HG03159 (cell line): ENCODE results near the gene RSPO4.
"Not testable (repeated sequence)": the region's sequence is repeated elsewhere in the genome, so short reads cannot be mapped to it uniquely, and the experiment has no call there.

Source experiments
- ATAC-seq: cut with Tn5 transposase; IDR thresholded peaks from one replicate; pipeline ENCODE4 v1.9.1; 2021; ENCODE audit warnings: mild to moderate bottlenecking, moderate library complexity; ENCODE audit not compliant: unreplicated experiment

Gene RSPO4

DNA sequence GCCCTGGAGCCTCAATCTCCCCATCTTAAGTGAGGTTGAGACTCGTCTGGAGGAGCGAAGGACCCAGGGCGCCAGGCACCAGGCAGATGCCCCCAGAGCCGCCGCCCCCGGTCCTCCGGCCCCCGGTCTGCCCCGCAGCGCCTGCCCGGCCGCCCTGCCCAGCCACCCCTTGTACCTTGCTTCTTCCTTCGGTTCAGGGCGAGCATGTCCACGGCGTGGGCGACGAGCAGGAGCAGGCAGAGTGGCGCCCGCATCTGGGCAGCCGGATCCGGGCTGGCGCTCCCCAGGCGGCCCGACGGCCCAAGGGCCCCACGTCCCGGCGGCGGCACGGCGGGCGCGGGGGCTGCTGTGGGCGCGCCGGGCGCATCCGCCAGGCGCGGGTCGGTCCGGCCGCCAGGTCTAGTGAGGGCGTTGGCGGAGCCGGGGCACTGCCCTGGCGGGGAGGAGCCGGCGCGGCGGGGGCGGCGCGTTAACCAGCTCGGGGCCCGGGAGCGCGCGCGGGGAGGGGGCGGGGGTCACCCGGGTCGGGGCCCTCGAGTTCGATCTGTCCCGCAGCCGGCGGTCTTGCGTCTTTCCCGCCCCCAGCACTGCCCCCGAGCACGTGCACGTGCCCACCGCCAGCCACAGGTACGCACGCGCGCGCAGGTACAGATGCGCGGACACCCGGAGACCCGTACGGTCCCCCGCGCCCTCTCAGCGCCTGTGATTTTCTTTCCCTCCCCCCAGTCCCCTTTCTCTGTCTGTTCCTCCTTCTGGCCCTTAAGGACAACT is at the start of gene RSPO4:
RSPO4 (minus strand) TSS at position 401 of the 771 bp plus-strand sequence; CDS start at position 254, 147 bp downstream.
- ATAC-seq, result no peak

DNA sequence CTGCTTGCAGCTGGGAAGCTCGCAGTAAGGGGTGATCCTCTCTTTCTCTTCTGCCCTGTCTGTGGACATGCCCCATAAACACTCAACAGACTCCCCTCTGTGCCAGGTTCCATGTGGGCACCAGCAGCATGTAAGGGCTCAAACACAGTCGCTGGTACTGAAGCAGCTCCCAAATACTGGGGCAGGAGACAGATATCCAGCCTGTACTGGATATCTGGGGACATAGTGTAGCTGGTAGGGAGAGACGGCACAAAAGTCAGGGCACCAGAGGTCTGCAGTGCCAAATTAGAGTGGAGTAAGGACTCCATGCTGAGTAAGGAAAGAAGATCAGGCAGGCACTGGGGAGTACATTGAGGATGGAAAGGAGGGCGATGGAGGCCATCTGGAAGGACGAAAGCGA is 48.3 kb upstream of the RSPO4 start:
- ATAC-seq, result no peak

DNA sequence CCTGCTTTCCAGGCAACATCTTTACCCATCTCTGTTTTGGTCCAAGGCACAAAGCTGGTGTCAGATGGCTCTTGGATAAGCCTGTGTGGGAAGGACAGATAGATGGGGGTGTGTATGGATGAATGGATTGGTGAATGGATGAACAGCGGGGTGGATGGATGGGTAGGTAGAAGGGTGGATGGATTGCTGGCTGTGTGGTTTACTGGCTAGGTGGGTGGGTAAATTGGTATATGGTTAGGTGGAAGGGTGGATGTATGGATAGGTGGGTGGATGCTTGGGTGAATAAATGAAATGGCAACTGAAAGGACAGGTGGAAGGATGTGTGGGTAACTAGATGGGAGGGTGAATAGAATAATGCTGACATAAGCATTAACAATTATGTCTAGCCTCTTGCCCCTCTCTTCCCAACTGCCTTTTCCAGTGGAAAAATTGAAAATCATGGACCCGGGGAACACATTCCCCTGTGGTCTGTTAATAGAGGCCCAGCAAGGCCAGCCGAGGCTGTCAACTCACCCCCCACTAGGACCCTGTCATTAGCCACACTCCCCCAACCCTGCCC is 43.8 kb upstream of the RSPO4 start:
- ATAC-seq, result no peak

DNA sequence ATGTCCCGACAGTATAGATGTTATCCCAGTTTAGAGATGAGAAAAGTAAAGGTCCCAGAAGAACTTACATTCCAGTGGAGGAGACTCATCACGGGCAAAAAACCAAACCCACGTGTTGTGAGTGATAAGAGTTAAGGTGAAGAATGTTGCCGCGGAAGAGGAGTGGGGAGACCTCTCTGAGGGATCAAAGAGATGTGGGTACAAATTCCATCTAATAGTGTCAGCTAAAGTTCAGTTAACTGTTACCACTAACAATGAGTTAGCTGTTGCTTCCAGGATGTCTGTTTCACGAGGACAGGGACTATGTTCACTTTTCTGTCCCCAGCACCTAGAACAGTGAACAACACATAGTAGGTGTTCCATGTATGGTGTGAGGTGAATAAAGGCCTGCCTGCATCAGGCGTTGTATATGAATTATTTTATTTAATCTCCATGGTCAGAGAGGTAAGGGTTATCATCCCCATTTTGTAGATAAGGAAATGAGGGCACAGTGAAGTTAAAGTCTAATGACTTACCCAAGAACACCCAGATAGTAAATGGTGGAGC is 39.8 kb upstream of the RSPO4 start:
- no peak for ATAC-seq

DNA sequence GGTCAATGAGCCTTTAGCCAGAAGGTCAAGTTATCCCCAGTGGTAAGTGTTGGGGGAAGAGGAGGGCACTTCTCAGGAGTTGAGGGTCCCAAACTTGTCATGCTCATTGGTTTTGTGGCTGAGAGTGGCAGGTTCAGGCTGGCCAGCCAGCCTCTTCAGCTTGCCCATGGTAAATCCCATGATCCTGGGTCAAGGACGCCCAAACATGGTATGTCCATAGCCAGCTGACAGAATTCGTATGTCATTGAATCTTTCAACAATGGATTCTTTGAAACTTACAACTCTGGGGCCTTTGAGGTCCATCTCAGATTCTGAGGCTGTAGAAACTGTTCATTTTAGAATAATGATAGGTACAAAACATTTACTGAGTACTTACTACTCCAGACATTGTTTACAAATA is 36.1 kb upstream of the RSPO4 start:
- ATAC-seq, result no peak

DNA sequence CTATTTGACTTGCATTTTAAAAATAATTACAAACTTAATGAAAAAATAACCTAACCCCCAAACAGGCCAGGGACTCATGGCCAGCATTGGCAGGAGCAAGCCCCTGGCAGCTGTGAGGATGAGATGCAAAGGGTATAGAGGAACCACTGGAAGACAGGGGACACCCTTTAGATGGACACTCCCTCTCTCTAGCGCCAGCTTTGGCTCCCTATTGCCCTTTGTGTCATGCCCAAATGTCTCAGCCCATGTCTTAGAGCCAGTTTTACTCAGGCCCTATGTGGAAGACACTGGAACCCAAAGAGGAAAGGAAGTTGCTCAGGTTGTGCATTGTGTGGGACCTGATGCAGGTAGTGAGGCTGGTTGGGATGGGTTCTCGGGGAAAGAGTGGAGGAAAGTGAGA is 34.9 kb upstream of the RSPO4 start:
- ATAC-seq, result no peak

DNA sequence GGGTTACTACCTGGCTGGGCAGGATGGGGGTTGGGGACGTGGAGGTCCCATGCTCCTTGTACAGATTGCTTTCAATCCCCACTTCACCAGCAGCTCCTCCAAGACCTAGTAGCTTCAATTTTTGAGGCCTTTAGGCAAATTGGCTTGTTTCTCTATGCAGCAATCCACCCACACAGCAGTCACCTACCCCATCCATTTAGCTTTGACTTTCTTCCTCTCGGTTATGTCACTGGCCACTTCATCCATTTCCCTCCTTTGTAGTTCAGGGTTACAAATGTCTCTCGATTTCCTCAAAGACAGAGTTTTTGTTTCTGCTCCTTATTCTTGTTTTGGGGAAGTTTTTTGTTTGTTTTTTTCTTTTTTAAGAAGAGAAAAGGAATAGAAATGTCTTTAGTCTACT is 33.4 kb upstream of the RSPO4 start:
- no peak for ATAC-seq

DNA sequence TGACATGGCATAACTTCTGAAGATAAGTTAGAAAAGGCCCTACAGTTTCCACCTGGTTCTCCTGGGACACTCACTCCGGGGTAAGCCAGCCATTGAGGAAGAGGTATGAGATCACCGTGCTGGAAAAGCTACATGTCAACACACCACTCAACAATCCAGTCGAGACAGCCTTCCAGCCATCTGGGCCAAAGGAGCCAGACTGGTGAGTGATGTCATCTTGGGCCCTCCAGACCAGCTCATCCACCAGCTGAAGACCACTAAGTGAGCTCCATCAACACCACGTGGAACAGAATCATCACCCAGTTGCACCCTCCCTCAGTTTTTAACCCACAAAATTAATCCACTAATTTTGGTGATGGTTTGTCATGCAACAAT is 32.3 kb upstream of the RSPO4 start:
- no peak for ATAC-seq

DNA sequence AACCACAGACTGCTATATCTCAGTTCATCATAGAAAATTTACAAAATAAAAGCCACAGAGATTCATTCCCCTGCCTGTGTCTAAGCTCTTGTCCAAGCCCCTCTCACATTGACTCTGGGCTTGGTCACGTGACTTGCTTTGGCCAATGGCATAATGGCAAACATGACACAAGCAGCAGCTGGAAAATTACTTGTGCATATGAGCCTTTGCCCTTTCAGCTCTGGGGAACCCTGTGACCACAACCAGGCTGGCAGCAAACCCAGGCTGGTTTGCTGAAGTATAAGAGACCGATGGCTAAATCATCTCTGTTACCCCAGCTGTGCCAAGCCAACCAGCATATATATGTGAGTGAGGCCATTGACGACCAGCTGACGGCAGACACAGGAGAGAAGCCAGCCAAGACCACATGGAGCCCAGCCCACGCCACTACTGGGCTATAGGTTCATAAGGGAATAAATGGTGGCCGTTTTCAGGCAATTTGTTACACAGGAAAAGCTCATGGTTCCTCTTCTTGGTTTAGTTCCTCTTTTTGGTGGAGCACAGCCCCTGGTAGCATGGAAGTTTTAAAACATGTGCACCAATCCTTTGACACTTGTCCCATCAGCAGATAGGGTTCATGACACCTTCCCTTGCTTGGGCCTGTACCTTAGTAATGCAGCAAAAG is 31.8 kb upstream of the RSPO4 start:
- no peak for ATAC-seq

DNA sequence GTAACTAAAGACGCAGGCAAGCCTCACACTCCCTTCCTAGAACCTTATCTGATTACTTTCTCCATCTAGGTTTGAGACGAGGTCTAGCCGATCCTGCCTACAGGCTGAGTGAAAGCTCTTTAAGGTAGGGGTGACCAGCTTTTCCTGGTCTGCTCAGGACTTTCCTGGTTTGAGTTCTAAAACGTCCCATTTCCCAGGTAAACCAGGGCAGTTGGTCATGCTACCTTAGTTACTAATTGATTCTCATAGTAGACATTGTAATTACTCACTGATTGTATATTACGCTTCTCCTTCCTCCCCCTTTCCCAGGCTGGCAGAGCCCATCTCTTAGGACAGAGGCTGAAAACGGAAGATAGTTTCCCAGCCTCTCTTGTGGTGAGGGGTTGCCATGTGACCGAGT is 27.9 kb upstream of the RSPO4 start:
- ATAC-seq, result no peak

DNA sequence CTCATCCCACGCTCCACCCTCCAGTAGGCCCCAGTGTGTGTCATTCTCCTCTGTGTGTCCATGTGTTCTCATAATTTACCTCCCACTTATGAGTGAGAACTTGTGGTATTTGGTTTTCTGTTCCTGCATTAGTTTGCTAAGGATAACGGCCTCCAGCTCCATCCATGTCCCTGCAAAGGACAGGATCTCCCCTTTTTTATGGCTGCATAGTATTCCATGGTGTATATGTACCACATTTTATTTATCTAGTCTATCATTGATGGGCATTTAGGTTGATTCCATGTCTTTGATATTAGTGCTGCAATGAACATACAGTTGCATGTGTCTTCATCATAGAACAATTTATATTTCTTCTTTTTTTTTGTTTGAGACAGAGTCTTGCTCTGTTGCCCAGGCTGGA is 24.1 kb upstream of the RSPO4 start:
- not testable (repeated sequence) for ATAC-seq

DNA sequence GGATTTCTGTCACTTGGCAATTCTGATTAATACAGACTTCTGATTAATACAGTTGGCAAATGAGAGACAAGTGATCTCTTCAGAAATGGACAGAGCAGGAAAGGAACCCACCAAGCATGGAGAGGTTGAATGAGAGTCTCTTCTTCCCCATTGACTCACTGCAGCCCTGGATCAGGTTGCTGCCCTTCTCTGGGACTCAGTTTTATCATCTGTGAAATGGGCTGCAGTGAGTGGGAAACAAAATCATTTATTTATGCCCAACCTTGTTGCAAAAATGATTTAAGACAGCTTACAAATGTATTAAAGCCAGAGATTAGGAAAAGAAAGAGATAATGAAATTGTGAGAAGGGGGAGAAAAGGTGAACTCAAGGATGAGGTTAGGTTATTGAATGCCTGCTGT is 20.8 kb upstream of the RSPO4 start:
- ATAC-seq, result no peak

DNA sequence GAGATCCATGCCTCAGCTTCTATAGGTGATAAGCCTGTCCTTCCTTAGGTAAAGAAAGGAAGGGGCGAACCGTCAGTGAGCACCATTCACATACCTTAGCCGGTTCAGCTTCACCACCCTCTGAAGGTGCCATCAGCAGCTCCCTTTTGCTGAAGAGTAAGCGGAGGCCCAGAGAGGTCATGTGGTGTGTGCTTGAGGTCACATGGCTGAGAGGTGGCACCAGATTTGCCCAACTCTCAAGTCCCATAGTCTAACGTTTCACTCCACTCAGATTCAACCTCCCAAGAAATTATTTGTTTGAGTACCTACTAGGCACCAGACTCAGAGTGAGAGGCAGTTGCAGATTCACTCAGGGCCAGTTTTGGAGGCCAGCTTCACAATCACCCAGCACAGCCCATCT is 18.5 kb upstream of the RSPO4 start:
- no peak for ATAC-seq

DNA sequence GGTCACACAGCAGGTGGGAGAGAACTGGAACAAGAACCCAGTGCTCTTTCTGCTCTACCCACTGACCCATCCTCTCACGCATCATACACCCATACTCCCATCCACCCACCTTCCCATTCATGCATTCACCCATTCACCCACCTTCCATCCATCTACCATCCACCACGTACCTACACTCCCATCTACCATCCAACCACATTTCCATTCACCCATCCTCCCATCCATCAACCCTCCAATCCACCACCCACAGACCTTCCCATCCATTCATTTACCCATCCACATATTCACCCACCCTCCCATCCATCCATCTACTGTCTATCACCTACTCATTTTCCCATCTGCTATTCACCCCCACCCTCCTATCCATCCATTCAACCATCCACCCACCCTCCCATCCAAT is 17.2 kb upstream of the RSPO4 start:
- no peak for ATAC-seq

DNA sequence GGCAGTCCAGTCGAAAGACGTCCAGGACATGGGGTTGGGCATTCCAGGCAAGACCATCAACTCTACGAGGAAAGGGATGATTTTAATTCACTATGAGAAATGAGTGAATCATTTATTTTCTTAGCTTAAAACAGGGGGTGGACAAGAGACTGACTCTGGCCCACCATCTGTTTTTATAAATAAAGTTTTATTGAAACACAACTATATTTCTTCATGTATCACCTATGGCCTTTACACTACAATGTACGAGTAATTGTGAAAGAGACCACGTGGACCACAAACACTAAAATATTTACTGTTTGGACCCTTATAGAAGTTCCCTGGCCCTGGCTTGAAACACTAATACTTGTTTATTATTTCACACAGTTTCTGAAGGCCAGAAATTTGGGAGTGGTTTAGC is 15.6 kb upstream of the RSPO4 start:
- ATAC-seq, result no peak

DNA sequence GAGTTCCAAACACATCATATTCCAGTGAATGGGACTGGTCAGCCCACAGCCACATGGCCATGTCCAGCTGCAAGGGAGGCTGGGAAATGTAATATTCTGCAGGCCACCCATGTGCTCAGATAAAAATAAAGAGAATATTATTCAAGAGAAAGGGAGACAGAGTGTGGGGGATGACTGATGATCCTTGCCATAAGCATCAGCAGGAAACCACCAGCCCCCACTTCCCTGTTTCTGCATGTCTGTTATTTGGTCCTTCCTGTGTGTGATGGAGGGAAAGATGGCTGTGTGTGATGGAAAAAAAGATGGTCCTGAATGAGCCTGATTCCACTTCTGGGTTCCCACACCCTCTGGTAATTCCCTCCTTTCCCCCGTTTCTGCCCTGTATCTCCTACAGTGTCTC is 13.1 kb upstream of the RSPO4 start:
- no peak for ATAC-seq

DNA sequence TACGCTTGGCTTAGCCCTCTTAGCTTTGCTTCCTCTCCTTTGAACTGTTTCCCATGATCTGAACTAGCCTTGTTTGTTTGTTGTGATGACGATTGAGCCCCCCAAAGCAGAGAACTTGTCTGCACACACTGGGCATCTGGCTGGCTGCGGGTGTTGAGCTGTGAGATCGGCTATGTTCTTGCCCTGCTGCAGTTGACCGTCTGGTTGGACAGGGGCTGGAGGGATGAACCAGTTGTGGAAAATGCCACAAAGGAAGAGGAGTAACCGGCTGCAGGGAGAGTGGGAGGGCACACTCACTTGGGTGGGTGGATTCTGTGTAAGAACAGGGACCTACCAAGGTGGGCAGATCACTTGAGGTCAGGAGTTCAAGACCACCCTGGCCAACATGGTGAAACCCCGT is 12.4 kb upstream of the RSPO4 start:
- no peak for ATAC-seq

DNA sequence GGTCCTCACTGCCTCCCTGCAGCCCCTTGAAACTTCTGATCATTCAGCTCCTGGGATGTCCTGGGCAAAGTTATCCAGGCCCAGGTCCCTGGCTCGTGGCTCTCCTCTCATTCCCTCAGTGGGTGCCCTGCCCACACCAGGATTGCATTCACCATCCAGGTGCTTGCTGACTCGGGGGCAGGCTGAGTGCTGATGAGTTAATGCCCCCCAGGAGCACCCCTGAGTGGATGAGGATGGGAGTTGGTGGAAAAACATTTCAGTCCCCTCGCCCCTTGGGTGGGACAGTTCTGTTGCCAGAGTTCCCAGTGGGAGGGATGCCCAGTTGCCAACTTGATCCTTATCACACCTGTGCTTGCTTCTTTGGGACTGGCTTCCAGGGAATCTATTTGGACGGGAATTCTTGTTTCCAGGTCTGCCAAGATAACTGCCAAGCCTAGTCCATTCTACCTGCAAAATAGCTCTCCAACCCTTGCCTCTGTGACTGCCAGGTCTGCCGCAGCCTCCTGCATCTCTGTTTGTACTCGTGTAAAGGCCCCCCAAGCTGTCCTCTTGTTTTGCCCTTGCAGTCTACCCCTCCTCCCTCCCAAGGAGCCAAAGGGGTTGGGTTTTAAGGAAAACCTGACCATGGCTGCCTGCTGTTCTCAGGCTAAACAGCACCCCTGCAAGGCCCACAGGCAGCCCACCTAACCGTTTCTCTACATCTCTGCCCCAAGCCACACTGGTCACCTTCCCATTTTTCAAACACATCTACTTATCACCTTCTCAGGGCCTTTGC is 11.6 kb upstream of the RSPO4 start:
- no peak for ATAC-seq

DNA sequence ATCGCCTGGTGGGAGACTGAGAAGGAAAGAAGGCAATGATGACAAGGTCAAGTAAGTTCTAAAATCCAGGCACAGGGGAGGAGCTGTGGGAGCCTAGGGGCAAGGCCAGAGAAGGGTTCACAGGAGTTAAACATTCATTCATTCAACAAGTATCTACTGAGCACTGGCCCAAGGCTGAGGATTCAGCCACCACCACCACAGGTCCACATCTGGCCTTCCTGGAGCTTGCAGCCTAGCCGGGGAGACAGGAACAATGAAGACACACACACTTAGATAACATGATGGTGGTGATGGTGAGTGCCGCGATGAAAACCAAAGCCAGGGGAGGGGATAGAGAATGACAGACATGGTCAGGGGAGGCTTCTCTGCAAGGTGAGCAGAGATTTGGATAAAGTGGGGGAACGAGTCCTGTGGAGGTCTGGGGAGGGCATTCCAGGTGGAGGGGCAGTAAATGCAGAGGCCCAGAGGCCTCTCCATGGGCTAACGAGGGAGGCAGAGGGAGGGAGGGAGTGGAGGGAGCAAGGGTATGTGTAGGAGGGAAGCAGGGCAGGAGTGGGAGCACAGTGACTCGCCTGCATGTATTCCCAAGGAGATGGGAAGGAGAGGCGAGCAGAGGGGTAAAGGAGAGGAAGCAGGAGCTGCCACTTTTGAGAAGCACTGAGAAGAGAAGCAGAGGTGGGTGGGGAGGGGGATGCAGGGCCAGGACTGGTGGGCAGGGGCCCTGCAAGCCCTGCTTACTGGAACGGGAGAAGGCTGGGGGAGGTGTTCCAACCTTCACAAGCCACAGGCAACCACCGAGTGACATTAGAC is 10.5 kb upstream of the RSPO4 start:
- no peak for ATAC-seq

DNA sequence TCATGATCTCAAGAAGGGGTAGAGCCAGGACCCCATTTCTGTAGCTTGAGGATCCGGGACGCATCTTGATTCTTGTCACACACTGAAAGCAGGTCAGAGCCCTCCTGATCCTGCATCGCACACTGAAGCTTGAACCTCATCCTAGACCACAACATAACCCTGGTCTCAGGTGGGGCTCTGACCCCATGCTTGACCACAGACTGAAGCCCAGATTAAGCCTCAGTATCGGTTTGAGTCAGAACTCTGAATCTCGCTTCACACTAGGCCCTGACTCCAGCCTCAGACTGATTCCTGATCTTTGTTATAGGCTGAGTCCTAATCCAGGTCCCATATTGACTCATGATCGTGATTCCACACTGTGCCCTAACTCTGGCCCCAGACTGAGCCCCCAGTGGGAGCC is 8.5 kb upstream of the RSPO4 start:
- ATAC-seq, result no peak
